ES-I3 (cell line): ENCODE data around the gene CAMKK1.

Source experiments
- H3K36me3 ChIP-seq: 2 replicates; pipeline ENCODE4 v1.6.1; 2013; ENCODE audit warnings: mild to moderate bottlenecking, low read length, control low read depth, moderate library complexity; ENCODE audit not compliant: insufficient read depth
- H3K4me1 ChIP-seq: 2 replicates; pipeline ENCODE4 v1.6.1; 2013; ENCODE audit warnings: mild to moderate bottlenecking, control low read depth, low read length; ENCODE audit not compliant: insufficient read depth
- H3K9ac ChIP-seq: 2 replicates; pipeline ENCODE4 v1.6.1; 2013; ENCODE audit warnings: low read depth, mild to moderate bottlenecking, low read length, moderate library complexity
- H3K9me3 ChIP-seq: 2 replicates; pipeline ENCODE4 v1.6.1; 2013; ENCODE audit warnings: mild to moderate bottlenecking, low read length, moderate library complexity; ENCODE audit not compliant: control insufficient read depth, insufficient read depth

The CAMKK1 gene

GRCh38 chr17:3895354-3895753 is 2.5 kb upstream of the CAMKK1 start:
- no peaks in the 10 kb centered on the region for H3K36me3 ChIP-seq
- H3K9me3 ChIP-seq: no peaks in the 10 kb centered on the region
- H3K4me1 ChIP-seq: peaks cover 18% of the 10 kb centered on the region; the same call in 1 of the 2 replicates
- no peak overlapping the region for H3K9ac ChIP-seq

GRCh38 chr17:3894911-3895343 is 2.1 kb upstream of the CAMKK1 start:
- no peak overlapping the region for H3K9ac ChIP-seq
- peaks cover 21% of the 10 kb centered on the region; the same call in 1 of the 2 replicates for H3K4me1 ChIP-seq
- no peaks in the 10 kb centered on the region for H3K9me3 ChIP-seq
- H3K36me3 ChIP-seq: no peaks in the 10 kb centered on the region

DNA sequence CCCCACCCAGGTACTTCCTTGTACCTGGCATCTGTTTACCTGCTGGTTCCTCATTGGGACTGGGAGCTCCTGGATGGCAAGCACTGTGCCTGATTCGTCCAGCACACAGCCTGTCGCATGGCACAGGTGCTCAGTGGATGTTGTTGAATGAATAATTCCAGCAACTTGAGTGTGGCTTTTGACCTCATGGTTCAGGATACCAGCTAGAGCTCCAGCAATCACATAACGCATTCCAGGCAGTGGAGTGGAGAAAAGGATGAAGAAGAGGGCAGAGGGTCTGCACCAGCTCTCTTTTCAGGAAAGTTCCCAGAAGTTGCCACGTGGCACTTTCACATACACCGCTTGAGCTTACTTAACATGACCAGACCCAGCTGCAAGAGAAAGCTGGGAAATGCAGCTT is 1.3 kb upstream of the CAMKK1 start:
- Histone ChIP-seq H3K4me1 (peaks cover 25% of the 10 kb centered on the region; the same call in 1 of the 2 replicates), H3K9ac (no peak overlapping the region), H3K9me3 (no peaks in the 10 kb centered on the region), H3K36me3 (no peaks in the 10 kb centered on the region)

DNA sequence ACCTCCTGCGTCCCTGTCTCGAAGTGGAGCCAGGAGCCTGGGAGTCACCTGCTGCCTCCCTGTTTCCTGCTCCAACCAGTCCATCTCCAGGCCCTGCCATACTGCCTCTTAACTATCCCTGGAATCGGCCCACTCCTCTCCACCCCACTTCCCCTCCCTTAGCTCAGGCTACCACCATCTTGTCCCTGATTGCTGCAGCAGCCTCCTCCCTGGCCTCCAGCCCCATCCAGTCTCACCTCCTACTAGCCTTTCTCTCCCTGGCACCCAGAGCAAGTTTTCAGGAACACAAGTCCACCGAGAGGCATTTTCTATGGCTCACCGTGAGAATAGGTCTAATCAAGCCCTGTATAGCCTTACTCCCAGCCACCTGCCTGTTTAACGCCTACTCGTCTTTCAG is 865 bp upstream of the CAMKK1 start:
- Histone ChIP-seq H3K4me1 (peaks cover 27% of the 10 kb centered on the region; the same call in 1 of the 2 replicates), H3K36me3 (no peaks in the 10 kb centered on the region), H3K9ac (peak overlapping the region; percentile 77), H3K9me3 (no peaks in the 10 kb centered on the region)

DNA sequence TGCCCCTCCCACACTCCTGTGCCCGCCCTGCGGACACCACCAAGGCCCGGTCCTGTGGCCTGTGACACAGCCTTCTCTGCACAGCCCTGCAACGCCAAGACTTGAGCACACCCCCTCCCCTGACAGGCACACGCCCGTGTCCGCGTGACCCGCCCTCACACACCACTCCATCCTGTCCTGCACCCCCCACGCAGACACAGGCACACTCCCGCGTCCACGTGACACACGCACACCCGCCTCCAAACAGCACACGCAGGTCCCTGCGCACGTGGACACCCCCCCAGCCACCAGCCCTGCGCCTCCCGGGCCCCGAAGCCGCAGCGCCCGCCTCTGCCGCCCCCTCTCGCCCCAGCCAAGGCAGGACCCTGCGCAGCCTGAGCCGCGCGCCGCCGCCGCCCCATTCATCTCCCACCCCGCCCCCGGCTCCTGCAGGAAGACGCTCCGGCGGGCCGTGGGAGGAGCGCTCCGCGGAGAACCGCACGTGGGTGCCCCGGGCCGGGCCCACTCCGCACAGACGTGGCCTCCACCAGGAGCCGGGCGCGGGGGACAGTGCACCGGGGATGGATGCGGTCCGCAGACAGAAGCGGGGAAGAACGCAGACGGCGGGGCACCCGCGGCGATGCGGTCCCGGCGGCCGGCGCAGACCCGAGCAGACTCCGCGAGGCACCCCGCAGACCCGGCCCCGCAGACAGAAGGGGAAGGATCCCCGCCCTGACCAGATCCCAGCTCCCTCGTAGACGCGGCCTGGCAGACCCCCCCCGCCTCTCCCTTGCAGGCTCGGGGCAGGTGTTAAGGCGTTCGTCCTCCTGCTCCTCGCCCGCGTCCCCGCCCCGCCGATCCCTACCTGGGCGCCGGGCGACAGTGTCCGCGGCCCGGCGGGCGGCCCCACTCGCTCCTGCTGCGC is 506 bp downstream of the CAMKK1 start:
- Histone ChIP-seq H3K36me3 (no peaks in the 10 kb centered on the region), H3K4me1 (peaks cover 38% of the 10 kb centered on the region; the same call in 1 of the 2 replicates), H3K9ac (peak overlapping the region; percentile 59; the same call in 1 of the 2 replicates), H3K9me3 (no peaks in the 10 kb centered on the region)

DNA sequence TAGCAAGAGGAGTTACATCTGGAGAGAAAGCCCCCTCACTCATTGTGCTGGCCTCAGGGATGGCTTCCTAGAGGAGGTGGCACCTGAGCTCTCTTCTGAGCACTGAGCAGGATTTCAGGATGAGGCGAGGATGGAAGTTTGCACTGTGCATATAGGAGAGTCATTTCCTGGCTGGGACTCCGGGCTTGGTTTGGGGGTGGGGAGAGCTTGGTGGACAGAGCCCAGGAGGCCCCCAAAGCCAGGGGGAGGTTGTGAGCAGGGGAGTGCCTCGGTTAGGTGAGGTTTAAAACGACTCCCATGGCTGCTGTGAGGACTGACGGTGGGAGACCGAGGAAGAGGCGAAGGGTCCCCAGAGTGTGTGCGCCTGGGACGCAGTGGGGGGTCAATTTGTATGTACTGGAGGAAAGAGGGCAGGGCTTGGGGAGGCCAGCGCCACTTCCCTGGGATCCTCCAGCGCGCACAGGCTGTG is 1.2 kb downstream of the CAMKK1 start:
- peak overlapping the region; percentile 59; the same call in 1 of the 2 replicates for H3K9ac ChIP-seq
- no peaks in the 10 kb centered on the region for H3K36me3 ChIP-seq
- H3K9me3 ChIP-seq: no peaks in the 10 kb centered on the region
- peaks cover 45% of the 10 kb centered on the region; the same call in 1 of the 2 replicates for H3K4me1 ChIP-seq

GRCh38 chr17:3890878-3891219 is 2.0 kb downstream of the CAMKK1 start:
- H3K4me1 ChIP-seq: peaks cover 45% of the 10 kb centered on the region; the same call in 1 of the 2 replicates
- no peaks in the 10 kb centered on the region for H3K9me3 ChIP-seq
- H3K9ac ChIP-seq: no peak overlapping the region

GRCh38 chr17:3890082-3890877 is 2.6 kb downstream of the CAMKK1 start:
- Histone ChIP-seq H3K9me3 (no peaks in the 10 kb centered on the region), H3K4me1 (peaks cover 45% of the 10 kb centered on the region; the same call in 1 of the 2 replicates), H3K9ac (no peak overlapping the region), H3K36me3 (no peaks in the 10 kb centered on the region)

More at GRCh38 chr17:3890878-3891219, 2.0 kb downstream of the CAMKK1 start:
- no peaks in the 10 kb centered on the region for H3K36me3 ChIP-seq

GRCh38 chr17:3889325-3890012 is 3.4 kb downstream of the CAMKK1 start:
- no peaks in the 10 kb centered on the region for H3K36me3 ChIP-seq
- no peak overlapping the region for H3K9ac ChIP-seq
- peaks cover 45% of the 10 kb centered on the region; the same call in 1 of the 2 replicates for H3K4me1 ChIP-seq
- H3K9me3 ChIP-seq: no peaks in the 10 kb centered on the region

DNA sequence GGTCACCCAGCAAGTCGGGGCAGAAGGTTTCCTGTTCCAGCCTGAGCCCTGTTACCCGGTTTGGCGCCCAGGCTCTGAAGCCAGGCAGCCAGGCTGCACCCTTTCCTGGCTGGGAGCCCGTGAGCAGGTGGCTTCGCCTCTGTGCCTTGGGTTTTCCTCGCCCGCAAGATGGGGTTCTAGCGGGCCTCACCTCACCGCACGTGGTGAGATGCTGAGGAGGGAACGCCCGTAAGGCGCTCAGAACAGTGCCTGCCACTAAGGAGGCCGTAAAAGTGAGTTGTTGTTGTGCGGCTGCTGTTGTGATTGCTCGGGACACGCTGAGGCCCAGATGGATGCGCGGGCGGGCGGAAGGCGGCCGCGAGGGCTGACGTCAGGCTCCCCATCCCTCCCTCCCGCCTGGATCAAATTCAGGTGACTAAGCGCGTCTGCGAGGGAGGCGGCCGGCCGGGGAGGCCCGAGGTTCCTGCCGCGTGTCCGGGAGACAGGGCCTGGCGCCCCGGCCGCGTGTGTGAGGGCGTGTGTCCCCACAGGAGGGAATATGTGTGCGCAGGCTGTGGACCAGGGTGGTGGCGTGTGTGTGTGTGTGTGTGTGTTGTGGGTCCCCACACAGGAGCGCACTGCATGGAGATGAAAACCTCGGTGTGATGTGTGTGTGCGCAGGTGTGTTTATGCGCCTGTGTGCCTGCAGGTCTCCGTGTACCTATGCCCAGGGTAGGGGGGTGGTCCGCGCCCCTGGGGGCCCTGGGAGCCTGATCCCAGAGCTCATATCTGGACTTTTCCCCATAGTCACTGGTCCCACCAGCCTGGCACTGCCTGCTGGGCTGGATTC is 4.3 kb downstream of the CAMKK1 start:
- Histone ChIP-seq H3K4me1 (peaks cover 39% of the 10 kb centered on the region; the same call in 1 of the 2 replicates), H3K9me3 (no peaks in the 10 kb centered on the region), H3K9ac (no peak overlapping the region), H3K36me3 (no peaks in the 10 kb centered on the region)

GRCh38 chr17:3887804-3888203 is 5.0 kb downstream of the CAMKK1 start:
- Histone ChIP-seq H3K9me3 (no peaks in the 10 kb centered on the region), H3K36me3 (no peaks in the 10 kb centered on the region), H3K4me1 (peaks cover 38% of the 10 kb centered on the region; the same call in 1 of the 2 replicates), H3K9ac (no peak overlapping the region)

- Histone ChIP-seq H3K9ac (no peak overlapping the region), H3K4me1 (peaks cover 38% of the 10 kb centered on the region; the same call in 1 of the 2 replicates)
Observed at GRCh38 chr17:3887394-3887793, 5.5 kb downstream of the CAMKK1 start.

GRCh38 chr17:3886776-3887175 is 6.1 kb downstream of the CAMKK1 start:
- no peak overlapping the region for H3K9ac ChIP-seq
- H3K4me1 ChIP-seq: peaks cover 37% of the 10 kb centered on the region; the same call in 1 of the 2 replicates
- H3K9me3 ChIP-seq: no peaks in the 10 kb centered on the region
- peaks cover 2% of the 10 kb centered on the region; the same call in 1 of the 2 replicates for H3K36me3 ChIP-seq

More at GRCh38 chr17:3887394-3887793, 5.5 kb downstream of the CAMKK1 start:
- H3K9me3 ChIP-seq: no peaks in the 10 kb centered on the region
- no peaks in the 10 kb centered on the region for H3K36me3 ChIP-seq
